GM12874 (cell line): ENCODE measurements around the gene BIN2.

Experiments
- TF ChIP-seq, protein P1 (sequence below): IDR thresholded peaks from 2 replicates; pipeline ENCODE4 v1.5.1; 2011; ENCODE audit warnings: low read depth, mild to moderate bottlenecking, control low read depth, low read length, moderate library complexity; ENCODE audit not compliant: insufficient read depth

Gene BIN2

DNA sequence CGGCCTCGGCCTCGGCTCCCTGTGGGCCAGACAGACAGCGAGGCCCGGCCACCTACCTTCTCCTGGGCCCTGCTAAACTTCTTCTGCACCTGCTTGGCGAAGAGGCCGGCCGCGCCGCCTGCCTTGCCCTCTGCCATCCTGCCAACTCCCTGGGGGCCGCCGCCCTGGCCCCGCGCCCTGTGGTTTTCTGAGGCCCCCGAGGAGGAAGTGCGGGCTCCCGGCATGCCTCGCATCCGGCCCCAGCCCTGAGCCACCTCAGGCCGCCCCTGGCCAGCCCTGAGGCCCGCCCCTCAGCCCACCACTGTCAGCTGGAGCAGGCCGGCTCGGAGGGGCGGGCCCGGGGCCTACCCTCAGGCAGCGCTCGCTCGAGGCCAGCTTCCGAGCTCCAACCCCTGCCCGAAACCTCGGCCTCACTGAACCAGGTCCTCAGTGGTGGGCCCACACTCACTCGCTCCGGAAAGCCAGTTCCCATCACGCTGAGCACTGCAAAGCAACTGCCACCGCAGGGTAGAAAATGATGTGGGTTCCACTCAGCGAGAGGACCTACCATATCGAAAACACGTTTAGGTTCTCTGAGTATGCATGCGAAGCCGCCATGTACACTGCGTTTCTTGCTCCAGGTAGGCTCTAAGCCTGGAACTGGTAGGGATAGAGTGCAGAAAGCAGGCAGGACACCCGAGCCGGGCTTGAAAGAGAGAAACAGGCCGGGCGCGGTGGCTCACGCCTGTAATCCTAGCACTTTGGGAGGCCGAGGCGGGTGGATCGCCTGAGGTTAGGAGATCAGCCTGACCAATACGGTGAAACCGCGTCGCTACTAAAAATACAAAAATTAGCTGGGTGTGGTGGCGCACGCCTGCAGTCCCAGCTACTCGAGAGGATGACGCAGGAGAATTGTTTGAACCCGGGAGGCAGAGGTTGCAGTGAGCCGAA lies at the start of gene BIN2:
Gene BIN2 (minus strand): TSS at position 209 of the 930 bp plus-strand sequence. CDS start 72 bp downstream, at position 137.
- TF ChIP-seq, protein P1, sequence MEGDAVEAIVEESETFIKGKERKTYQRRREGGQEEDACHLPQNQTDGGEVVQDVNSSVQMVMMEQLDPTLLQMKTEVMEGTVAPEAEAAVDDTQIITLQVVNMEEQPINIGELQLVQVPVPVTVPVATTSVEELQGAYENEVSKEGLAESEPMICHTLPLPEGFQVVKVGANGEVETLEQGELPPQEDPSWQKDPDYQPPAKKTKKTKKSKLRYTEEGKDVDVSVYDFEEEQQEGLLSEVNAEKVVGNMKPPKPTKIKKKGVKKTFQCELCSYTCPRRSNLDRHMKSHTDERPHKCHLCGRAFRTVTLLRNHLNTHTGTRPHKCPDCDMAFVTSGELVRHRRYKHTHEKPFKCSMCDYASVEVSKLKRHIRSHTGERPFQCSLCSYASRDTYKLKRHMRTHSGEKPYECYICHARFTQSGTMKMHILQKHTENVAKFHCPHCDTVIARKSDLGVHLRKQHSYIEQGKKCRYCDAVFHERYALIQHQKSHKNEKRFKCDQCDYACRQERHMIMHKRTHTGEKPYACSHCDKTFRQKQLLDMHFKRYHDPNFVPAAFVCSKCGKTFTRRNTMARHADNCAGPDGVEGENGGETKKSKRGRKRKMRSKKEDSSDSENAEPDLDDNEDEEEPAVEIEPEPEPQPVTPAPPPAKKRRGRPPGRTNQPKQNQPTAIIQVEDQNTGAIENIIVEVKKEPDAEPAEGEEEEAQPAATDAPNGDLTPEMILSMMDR = no peak

DNA sequence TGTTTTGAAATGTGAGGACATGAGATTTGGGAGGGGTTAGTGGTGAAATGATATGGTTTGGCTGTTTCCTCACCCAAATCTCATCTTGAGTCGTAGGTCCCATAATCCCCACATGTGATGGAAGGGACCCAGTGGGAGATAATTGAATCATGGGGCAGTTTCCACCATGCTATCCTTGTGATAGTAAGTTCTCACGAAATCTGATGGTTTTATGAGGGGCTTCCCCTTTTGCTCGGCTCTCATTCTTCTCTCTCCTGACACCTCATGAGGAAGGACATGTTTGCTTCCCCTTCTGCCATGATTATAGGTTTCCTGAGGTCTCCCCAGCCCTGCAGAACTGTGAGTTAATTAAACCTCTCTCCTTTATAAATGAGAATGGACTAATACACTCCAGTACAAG lies 49.2 kb upstream of the BIN2 start:
- TF ChIP-seq, protein P1 = no peak

DNA sequence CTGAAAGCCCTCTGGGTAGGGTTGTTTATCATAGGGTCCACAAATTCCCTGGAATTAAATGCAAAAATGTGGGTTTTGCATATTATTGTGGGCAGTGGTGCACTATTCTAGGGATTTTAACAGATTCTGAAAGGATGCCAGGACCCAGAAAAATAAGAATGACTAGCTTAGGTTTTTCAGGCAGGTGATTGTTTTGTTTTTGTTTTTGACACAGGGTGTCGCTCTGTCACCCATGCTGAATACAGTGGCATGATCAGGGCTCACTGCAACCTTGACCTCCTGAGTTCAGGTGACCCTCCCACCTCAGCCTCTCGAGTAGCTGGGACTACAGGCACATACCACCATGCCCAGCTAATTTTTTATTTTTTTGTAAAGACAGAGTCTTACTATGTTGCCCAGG lies 48.0 kb upstream of the BIN2 start:
- TF ChIP-seq, protein P1 = no peak

DNA sequence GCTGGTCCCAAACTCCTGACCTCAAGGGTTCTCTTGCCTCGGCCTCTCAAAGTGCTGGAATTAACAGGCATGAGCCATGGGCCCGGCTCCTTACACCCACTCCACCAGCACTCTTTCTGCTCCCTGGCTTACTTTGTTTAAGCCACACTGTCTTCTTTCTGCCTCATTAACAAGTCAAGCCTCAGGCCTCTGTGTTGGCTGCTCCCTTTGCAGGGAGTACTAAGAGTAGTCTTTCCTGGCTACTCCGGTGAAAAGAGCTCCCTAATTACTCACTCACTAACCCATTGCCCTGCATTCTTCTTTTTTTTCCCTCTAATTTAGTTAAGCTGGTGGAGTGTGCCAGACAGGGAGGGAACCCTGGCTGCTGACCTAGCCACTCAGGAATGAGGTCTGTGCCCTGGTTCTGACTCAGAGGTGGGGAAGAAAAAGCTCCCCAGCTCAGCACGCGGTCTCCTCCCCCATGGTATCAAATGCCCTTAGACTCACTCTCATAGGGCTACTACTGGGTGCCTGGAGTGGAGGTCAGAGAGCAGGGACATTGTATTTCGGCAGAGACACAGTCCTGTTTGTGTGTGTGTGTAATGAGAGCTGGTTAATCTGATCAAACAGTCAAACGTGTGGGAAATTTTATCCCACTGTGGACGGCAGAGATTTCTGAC lies 47.5 kb upstream of the BIN2 start:
- TF ChIP-seq, protein P1 = no peak

DNA sequence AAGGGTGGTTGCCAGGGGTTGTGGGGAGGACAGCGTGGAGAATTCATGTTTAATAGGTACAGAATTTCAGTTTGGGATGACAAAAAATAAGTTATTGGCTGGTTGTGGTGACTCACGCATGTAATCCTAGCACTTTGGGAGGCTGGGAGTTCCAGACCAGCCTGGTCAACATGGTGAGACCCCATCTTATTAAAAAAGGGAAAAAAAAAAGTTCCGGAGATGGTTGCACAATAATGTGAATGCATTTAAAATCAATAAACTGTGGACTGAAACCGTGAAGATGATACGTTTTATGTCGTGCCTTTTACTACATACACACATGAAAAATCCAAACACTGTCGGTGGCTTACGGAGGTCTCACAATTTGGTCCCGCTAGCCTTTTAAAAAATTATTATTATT lies 46.7 kb upstream of the BIN2 start:
- TF ChIP-seq, protein P1 = no peak

DNA sequence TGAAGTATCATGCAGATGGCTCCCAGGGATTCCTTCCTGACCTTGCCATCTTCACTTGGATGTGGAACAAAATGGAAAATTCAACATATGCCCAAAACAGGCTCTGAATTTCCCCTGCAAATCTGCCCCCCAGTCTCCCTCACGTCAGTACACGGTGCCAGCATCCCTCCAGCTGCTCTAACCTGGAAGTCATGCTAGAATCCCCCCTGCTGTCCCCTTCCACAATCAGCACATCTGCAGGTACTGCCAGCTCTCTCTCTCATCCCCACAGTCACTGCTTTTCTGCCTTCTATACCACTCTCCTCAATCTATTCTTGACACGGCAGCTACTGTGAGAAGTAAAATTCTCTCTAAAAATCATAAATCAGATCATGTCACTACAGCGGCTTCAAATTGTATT lies 45.6 kb upstream of the BIN2 start:
- TF ChIP-seq, protein P1 = no peak

DNA sequence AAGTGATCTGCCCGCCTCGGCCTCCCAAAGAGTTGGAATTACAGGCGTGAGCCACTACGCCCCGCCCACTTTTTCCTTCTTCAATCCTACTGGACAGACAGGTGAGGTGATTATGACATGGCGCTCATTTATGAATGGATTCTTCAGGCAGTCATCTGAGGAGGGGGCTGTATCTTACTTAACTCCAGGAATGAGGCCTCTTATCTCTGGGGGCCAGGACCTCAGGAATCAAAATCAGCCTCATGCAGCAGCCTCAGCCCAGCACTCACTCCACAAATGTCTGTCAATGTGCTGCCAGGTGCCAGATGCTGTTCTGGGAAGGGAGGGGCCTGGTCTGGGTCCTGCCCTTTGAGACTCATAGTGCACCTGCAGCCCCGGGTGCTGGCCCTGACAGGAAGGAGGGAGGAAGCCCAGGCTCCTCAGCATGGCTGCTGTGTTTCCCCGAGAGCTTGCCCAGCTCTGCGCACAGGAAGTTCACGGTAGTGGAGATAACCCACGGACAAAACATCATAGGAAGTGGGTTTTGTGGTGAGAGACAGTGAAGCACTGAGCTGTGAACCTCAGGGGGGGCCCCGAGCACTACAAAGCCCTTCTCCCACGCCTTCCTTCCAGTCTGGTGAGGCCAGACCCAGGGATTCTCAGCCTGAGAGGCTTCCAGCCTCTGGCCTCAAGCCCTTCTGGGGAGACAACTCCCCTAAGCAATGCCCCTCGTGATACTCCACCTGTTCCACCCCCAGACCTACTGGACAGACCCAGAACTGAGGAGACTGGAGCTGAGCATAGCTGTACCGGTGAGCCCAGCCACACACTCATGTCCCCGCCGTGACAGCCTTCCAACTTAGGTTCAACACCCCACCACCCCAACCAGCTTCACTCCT lies 44.9 kb upstream of the BIN2 start:
- TF ChIP-seq, protein P1 = no peak
